ENCODE data around the gene IFI44L.

Gene IFI44L

DNA sequence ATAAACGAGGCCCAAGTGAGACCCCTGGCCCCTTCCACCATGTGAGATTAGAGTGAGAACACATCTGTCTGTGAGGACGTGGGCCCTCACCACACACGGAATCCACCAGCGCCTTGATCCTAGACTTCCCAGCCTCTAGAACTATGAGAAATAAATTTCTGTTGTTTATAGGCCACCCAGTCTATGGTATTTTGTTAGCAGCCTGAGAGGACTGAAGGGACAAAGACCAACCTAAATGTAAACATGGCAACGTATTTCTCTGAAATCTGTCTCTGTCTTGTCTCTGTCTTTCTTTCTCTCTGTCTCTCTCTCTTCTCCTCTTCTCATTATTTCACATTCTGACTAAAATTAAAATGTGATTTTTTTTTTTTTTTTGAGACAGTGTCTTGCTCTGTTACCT, 15.6 kb upstream of the IFI44L start:
- no peaks in the 10 kb centered on the region for H3K79me2 ChIP-seq (ENCODE audit: insufficient read depth, low read length)
- no peak overlapping the region for H3K9ac ChIP-seq (ENCODE audit: low read length)
- no peaks in the 10 kb centered on the region for H3K36me3 ChIP-seq (ENCODE audit: low read length)
- no peaks in the 10 kb centered on the region for H3K9me2 ChIP-seq (replicated peaks; ENCODE audit: insufficient read depth, low read length)
- H3K9me3 ChIP-seq (ENCODE audit: insufficient read depth, low read length) = no peaks in the 10 kb centered on the region
- no peaks in the 10 kb centered on the region for H4K20me1 ChIP-seq (ENCODE audit: low read depth, low read length)
- no peaks in the 10 kb centered on the region for H3F3A ChIP-seq (ENCODE audit: insufficient read depth)
- no peak overlapping the region for H3K4me3 ChIP-seq (ENCODE audit: insufficient read depth, low read length, poor library complexity, severe bottlenecking)
- H3K4me2 ChIP-seq (ENCODE audit: low read depth, low read length, poor library complexity, severe bottlenecking) = no peak overlapping the region
- no peak overlapping the region for H3K27ac ChIP-seq (ENCODE audit: low read depth, low read length)
- TF ChIP-seq EZH2phosphoT487 (conservative IDR thresholded peaks at IDR 0.05; ENCODE audit: low read length) = no peak
- no peak for TF ChIP-seq CTCF (IDR thresholded peaks at IDR 0.05; ENCODE audit: insufficient read depth, low read length, poor library complexity, severe bottlenecking)
- no peak overlapping the region for H2AFZ ChIP-seq (ENCODE audit: low read depth, low read length, severe bottlenecking)
- H3K27me3 ChIP-seq (ENCODE audit: low read length) = no peaks in the 10 kb centered on the region

DNA sequence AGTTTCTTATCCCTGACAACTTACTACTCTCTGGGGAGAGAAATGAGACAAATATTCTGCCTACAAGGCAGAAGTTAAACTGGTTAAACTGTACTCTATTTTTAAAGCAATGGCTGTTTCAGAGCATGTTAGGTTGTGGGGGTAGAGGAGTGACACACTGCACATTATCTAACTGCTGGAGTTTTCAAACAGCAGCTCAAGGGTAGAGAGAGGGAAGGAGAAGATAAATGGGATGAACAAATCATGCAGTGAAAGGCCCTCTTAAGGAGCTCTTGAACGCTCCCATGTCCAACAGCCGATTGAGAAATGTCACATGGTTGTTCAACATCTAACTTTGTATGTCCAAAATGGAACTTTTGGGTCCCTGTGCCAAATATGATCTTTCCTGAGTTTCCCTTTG, 14.0 kb upstream of the IFI44L start:
- no peak overlapping the region for H3K4me2 ChIP-seq (ENCODE audit: low read depth, low read length, poor library complexity, severe bottlenecking)
- H3K9me3 ChIP-seq (ENCODE audit: insufficient read depth, low read length) = no peaks in the 10 kb centered on the region
- H3K79me2 ChIP-seq (ENCODE audit: insufficient read depth, low read length) = no peaks in the 10 kb centered on the region
- TF ChIP-seq EZH2phosphoT487 (conservative IDR thresholded peaks at IDR 0.05; ENCODE audit: low read length) (no peak), CTCF (IDR thresholded peaks at IDR 0.05; ENCODE audit: insufficient read depth, low read length, poor library complexity, severe bottlenecking) (no peak)
- H3K36me3 ChIP-seq (ENCODE audit: low read length) = no peaks in the 10 kb centered on the region
- H3K27me3 ChIP-seq (ENCODE audit: low read length) = no peaks in the 10 kb centered on the region
- H3F3A ChIP-seq (ENCODE audit: insufficient read depth) = no peaks in the 10 kb centered on the region
- no peaks in the 10 kb centered on the region for H3K9me2 ChIP-seq (replicated peaks; ENCODE audit: insufficient read depth, low read length)
- no peak overlapping the region for H3K9ac ChIP-seq (ENCODE audit: low read length)
- no peak overlapping the region for H2AFZ ChIP-seq (ENCODE audit: low read depth, low read length, severe bottlenecking)
- no peak overlapping the region for H3K4me3 ChIP-seq (ENCODE audit: insufficient read depth, low read length, poor library complexity, severe bottlenecking)
- no peaks in the 10 kb centered on the region for H4K20me1 ChIP-seq (ENCODE audit: low read depth, low read length)
- no peak overlapping the region for H3K27ac ChIP-seq (ENCODE audit: low read depth, low read length)

DNA sequence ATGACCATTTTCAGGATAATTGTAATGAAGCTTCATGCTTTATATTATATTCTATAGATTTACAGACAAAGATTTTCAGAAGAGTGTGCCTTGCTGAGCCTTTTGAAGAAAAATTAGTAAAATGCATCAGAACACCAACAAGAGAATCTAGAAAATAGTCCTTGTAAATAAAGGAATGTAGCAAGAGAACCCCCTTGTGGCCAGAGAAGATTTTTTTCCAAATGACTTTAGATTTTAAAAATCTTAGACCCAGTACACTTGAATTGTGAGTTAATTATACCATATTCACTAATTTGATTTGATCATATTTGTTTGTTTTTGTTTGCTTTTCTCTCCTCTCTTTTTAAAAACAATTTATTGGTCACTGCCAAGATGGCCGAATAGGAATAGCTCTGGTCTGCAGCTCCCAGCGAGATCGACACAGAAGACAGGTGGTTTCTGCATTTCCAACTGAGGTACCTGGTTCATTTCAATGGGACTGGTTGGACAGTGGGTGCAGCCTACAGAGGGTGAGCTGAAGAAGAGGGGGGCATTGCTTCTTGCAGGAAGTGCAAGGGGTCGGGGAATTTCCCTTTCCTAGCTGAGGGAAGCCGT, 12.8 kb upstream of the IFI44L start:
- no peaks in the 10 kb centered on the region for H3K79me2 ChIP-seq (ENCODE audit: insufficient read depth, low read length)
- H3K9me3 ChIP-seq (ENCODE audit: insufficient read depth, low read length) = no peaks in the 10 kb centered on the region
- H3K4me2 ChIP-seq (ENCODE audit: low read depth, low read length, poor library complexity, severe bottlenecking) = no peak overlapping the region
- no peak overlapping the region for H3K9ac ChIP-seq (ENCODE audit: low read length)
- H4K20me1 ChIP-seq (ENCODE audit: low read depth, low read length) = no peaks in the 10 kb centered on the region
- TF ChIP-seq EZH2phosphoT487 (conservative IDR thresholded peaks at IDR 0.05; ENCODE audit: low read length) = no peak
- TF ChIP-seq CTCF (IDR thresholded peaks at IDR 0.05; ENCODE audit: insufficient read depth, low read length, poor library complexity, severe bottlenecking) = peak; percentile 26
- H3K36me3 ChIP-seq (ENCODE audit: low read length) = no peaks in the 10 kb centered on the region
- no peaks in the 10 kb centered on the region for H3K9me2 ChIP-seq (replicated peaks; ENCODE audit: insufficient read depth, low read length)
- no peaks in the 10 kb centered on the region for H3F3A ChIP-seq (ENCODE audit: insufficient read depth)
- no peak overlapping the region for H3K27ac ChIP-seq (ENCODE audit: low read depth, low read length)
- H2AFZ ChIP-seq (ENCODE audit: low read depth, low read length, severe bottlenecking) = no peak overlapping the region
- H3K27me3 ChIP-seq (ENCODE audit: low read length) = no peaks in the 10 kb centered on the region
- H3K4me3 ChIP-seq (ENCODE audit: insufficient read depth, low read length, poor library complexity, severe bottlenecking) = no peak overlapping the region

Data from SU-DHL-6 (cell line).